DMS 273 (cell line): Measurements from ENCODE around the gene PTBP2.
A peak's percentile ranks its signal among the peaks of the same experiment; 100 is the strongest.

Experiments used
- DNase-seq: peaks from one replicate; lab custom pipeline; 2025; ENCODE audit not compliant: unreplicated experiment; lab: John Stamatoyannopoulos, UW

PTBP2 gene

DNA sequence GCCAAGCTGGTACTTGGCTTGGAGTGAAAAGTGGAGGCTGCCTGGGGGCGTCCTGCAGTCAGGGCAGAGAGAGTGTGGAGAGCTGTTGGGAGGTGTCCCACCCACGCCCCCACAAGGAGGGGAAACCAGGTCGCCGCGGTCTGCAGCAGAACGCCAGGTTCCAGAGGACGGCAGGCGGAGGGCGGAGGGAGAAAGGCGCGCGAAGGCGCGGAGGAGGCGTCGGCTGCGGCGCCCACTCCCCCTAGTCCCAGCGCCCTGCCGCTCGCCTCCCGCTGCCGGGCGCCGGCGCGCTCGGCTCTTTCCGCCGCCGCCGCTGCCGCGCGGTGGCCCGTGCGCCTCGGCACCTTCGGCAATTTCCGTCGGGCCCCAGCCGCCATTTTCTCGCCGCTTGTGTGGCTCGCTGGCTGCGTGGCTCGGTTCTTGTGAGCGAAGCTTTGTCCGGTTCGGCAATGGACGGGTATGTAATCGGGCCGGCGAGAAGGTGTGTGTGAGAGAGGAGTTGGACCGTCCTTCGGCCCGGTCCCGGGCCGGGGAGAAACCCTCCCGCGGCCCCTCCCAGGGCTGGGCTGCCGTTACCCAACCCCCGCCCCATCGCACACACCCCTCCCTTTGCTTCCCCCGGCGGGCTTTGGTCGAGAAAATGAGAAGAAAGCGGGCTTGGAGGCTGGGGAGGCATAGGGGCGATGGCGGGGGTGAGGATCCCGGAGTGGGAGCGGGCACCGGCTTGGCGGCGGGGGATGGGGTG, at the start of gene PTBP2:
Gene PTBP2, plus strand, starts transcription at position 369 of the 745 bp plus-strand sequence. Its CDS starts 81 bp downstream, at position 450.
- peak; percentile 95 for DNase-seq

DNA sequence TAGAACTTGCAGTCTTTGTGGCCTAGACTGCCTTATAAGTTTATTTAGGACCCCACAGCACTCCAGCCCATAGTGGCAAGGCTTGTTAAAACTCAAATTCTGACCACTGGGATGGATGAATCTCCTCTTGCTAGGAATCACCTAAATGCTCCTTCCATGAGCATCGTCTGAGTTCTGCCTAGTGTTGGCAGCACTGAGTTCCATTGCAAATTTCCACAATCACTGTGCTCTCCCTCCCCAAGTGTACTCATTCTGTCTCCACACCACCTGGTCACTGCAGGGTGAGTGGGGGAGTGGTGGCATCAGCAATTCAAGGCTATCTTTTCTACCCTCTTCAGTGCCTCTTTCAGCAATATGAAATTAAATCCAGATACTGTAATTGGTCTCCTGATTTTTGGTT, 46.7 kb upstream of the PTBP2 start:
- peak; percentile 3 for DNase-seq

GRCh38 chr1:96682056-96682455, 39.5 kb upstream of the PTBP2 start:
- DNase-seq = no peak

DNA sequence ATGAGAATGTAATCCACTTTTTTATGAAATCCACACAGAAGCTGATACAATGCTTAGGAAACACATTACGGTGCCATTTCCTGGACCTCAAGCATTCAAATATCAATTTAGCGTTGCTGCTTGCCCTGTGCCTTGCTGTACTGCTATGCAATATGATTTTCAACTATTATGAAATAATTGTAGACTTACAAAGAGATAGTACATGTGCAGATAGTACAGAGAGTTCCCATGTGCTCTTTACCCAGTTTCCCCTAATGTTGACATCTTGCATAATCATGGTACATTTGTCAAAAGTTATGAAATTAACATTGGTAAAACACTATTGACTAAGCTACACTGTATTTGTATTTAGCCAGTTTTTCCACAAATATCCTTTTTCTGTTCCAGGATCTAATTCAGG, 37.7 kb upstream of the PTBP2 start:
- no peak for DNase-seq

GRCh38 chr1:96684744-96685143, 36.8 kb upstream of the PTBP2 start:
- DNase-seq = no peak

- DNase-seq = no peak
Measured at GRCh38 chr1:96688767-96689166, 32.8 kb upstream of the PTBP2 start.

GRCh38 chr1:96695954-96696353, 25.6 kb upstream of the PTBP2 start:
- no peak for DNase-seq

DNA sequence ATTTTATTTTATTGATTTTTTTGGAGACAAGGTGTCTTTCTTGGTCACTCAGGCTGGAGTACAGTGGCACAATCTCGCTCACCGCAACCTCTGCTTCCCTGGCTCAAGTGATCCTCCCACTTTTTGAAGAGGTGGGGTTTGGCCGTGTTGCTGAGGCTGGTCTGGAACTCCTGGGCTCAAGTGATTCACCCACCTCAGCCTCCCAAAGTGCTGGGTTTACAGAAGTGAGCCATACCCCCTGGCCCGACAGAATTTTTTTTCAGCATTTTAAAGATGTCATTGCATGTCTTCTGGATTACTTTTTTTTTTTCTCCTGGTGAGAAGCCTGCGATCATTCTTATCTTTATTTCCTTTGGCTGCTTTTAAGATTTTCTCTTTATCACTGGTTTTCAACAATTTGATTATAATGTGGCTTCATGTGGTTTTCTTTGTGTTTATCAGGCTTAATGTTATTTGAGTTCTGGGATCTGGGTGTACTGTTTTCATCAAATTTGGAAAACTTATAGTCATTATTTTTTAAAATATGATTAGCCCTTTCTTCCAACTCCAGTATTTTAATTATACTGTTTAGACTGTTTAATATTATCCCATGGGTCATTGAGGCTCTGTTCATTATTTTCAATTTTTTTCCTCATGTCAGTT, 23.1 kb upstream of the PTBP2 start:
- no peak for DNase-seq

- no peak for DNase-seq
Measured at GRCh38 chr1:96703186-96703585, 18.4 kb upstream of the PTBP2 start.

DNA sequence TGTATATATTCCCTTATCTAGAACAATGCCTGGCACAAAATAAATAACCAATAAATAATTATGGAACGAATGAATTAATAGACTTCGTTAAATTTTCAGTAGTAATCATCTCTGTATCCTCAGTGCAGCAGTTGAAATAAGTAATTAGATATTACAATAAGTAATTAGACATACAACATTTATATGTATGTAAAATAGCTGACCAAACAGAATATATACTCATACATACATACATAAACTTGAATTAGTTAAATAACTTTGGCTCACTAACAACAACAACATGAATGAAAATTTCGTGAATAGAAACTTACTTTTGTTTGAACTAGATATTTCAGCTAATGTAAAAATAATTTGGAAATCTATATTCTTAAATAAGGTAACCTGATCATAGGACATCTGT, 14.6 kb upstream of the PTBP2 start:
- DNase-seq = no peak

DNA sequence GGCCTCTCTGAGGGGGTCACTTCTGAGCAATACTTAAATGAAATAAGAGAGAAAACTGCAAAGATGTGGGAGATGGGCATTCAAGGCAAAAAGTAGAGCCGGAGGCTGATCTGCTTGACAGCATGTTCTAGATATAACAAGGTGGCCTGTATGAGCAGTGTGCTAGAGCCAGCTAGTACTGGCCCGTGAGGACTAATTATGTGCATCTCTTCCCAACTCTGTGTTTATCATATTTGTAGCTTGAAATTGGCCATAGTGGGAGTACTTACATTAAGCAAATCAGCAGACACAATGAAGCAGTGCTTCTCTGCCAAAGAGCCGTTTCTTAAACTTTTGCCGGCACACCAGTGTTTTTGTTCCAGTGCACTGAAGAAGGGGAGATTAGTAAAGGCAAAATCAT, 13.1 kb upstream of the PTBP2 start:
- DNase-seq = no peak

DNA sequence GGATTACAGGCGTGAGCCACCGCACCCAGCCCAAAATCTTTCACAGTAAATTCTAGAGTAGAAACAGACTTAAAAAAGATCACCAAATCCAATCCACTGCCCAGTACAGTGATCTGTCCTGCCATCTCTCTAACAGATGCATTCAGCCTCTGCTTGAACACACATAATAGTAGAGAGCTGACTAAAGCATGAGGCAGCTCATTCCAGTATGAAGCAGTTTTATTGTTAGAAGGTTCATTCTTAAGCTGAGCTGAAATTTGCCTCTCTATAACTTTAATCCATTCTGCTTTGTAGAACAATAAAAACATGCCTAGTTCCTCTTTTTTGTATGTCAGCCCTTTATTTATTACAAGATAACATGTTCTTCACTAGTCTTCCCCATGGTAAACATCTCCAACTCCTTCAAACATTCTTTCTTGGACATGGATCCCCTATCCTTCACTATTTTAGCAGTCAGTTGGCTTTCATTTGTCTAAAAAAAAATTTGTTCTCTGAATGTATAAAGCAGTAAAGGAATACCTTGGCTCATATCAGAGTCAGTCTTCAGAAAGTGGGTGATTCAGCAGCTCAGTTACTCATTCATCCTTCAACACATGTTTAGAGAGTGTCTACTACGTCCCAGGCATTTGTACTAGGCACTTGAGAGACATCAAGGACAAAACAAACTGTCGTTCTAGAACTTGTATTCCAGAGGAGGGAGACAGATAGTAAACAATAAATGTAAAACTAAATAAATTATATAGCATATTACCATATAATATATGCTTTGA, 10.7 kb upstream of the PTBP2 start:
- DNase-seq = no peak

DNA sequence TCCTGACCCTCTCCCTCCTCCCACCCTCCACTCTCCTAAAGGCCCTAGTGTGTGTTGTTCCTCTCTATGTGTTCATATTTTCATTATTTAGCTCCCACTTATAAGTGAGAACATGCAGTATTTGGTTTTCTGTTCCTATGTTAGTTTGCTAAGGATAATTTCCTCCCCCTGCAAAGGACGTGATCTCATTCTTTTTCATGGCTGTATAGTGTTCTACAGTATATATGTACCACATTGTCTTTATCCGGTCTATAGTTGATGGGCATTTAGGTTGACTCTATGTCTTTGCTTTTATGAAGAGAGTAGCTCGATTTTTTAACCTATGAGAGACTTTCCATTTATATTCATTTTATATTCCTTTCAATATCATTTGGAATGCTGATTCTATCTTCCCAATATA, 7.9 kb upstream of the PTBP2 start:
- DNase-seq = no peak

GRCh38 chr1:96714881-96715280, 6.7 kb upstream of the PTBP2 start:
- no peak for DNase-seq

DNA sequence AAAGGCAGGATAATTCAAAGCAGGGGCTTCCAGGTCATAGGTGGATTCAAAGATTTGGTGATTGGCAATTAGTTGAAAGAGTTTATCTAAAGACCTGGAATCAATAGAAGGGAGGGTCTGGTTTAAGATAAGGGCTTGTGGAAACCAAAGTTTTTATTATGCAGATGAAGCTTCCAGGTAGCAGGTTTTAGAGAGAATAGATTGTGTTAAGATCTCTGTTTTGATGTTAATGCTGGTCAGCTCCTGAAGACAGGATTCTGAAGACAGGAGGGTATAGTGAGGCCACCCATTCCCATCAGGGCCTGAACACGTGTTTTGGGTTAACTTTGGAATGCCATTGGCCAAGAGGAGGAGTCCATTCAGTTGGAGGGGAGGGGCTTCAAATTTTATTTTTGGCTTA, 6.1 kb upstream of the PTBP2 start:
- no peak for DNase-seq

GRCh38 chr1:96721053-96721415, 550 bp upstream of the PTBP2 start:
- DNase-seq = no peak

- peak; percentile 77 for DNase-seq
Measured at GRCh38 chr1:96722161-96722922, 758 bp downstream of the PTBP2 start.

DNA sequence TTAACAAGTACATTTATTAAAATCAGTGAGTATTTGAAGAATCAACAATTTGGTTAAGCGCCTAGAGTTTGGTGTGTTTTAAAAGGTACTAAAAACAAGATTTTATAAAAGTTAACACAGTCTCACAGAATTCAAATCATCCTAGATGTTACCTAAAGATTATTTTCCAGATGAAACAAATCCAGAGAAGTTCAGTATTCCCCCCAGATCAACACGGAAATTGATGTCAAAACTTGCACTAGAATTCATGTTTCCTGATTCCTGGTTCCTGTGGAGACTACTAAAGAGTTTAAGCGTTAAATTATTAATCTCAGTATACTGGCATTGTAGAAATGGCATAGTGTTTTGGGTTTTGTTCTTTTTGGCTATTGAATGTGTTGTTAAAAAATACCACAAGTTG, 1.4 kb downstream of the PTBP2 start:
- no peak for DNase-seq

- no peak for DNase-seq
Measured at GRCh38 chr1:96723377-96723776, 1.8 kb downstream of the PTBP2 start.

DNA sequence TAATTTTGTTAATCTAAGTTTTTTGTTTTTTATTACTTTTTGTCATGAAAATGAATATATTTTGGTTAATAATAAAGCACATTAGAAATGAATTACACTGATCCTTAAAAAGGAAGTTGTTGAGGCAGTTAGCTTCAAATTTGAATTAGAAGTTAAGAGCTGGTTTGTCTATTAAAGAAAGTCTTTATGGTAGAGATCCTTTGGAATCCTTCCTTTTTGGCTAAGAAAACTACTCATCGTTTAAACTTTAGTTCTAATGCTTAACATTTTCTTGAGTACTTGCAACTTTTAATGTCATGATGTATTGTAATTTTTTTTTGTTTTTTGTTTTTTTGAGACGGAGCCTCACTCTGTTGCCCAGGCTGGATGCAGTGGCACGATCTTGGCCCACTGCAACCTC, 2.4 kb downstream of the PTBP2 start:
- no peak for DNase-seq

- no peak for DNase-seq
Measured at GRCh38 chr1:96727860-96728259, 6.3 kb downstream of the PTBP2 start.
